WTC11 (cell line): ENCODE measurements around the gene F2R. TPM values are rescaled to one million over a fixed set of nuclear protein-coding genes. Genes with fewer than 3 reads are reported as not detected.

ENCODE experiments used
- ATAC-seq: fragments of 200-7000 bp; cut with Tn5 transposase; 2 replicates; pipeline ENCODE4 v1.10.0; 2021; ENCODE audit warnings: mild to moderate bottlenecking, moderate library complexity
- CTCF ChIA-PET: fragments of 300-600 bp; sonication (Branson Sonifier 250); formaldehyde crosslinking; loops from one replicate; lab custom pipeline; 2021; ENCODE audit warnings: antibody characterized with exemption; lab: Charles Lee
- POLR2A ChIA-PET: fragments of 350-600 bp; sonication (Branson Sonifier 250); formaldehyde crosslinking; loops from one replicate; lab custom pipeline; 2021; ENCODE audit warnings: antibody characterized with exemption; lab: Charles Lee
- DNase-seq: peaks from one replicate; pipeline ENCODE4 v3.0.0; 2021; ENCODE audit warnings: low spot score
- H3K27ac Mint-ChIP-seq: 2 replicates; pipeline ENCODE4 v1.8.0; 2021; ENCODE audit warnings: mixed read lengths
- H3K27me3 Mint-ChIP-seq: 2 replicates; pipeline ENCODE4 v1.8.0; 2021; ENCODE audit warnings: low read depth, mild to moderate bottlenecking, moderate library complexity, mixed read lengths
- H3K36me3 Mint-ChIP-seq: 2 replicates; pipeline ENCODE4 v1.8.0; 2021; ENCODE audit warnings: mixed read lengths
- H3K4me1 Mint-ChIP-seq: 2 replicates; pipeline ENCODE4 v1.8.0; 2022; ENCODE audit warnings: mixed read lengths
- H3K4me3 Mint-ChIP-seq: 2 replicates; pipeline ENCODE4 v1.8.0; 2021; ENCODE audit warnings: mild to moderate bottlenecking, moderate library complexity, mixed read lengths
- H3K9me3 Mint-ChIP-seq: 2 replicates; pipeline ENCODE4 v1.8.0; 2021; ENCODE audit warnings: mixed read lengths
- ATF2 ChIP-seq: sonication (generic); formaldehyde crosslinking; IDR thresholded peaks from 2 replicates; pipeline ENCODE4 v1.8.1; 2022; ENCODE audit warnings: low read depth, missing genetic modification reagents, borderline replicate concordance
- HMGA2 ChIP-seq: fragments of 250-450 bp; sonication (Bioruptor Pico); IDR thresholded peaks from 2 replicates; pipeline ENCODE4 v1.4.0; 2021; ENCODE audit warnings: mild to moderate bottlenecking, moderate library complexity
- KAT7 ChIP-seq: sonication (generic); formaldehyde crosslinking; IDR thresholded peaks from 2 replicates; pipeline ENCODE4 v1.8.1; 2023; ENCODE audit warnings: missing genetic modification reagents, mild to moderate bottlenecking, borderline replicate concordance
- MXD4 ChIP-seq: fragments of 250-450 bp; sonication (Bioruptor Pico); IDR thresholded peaks from 2 replicates; pipeline ENCODE4 v1.8.0; 2021; ENCODE audit warnings: mild to moderate bottlenecking, moderate library complexity, borderline replicate concordance
- NFYB ChIP-seq: sonication (generic); formaldehyde crosslinking; conservative IDR thresholded peaks from 2 replicates; pipeline ENCODE4 v1.8.0; 2022; ENCODE audit warnings: low read depth, missing genetic modification reagents
- NR1H2 ChIP-seq: sonication (generic); formaldehyde crosslinking; IDR thresholded peaks from 2 replicates; pipeline ENCODE4 v1.9.0; 2021; ENCODE audit warnings: mild to moderate bottlenecking, moderate library complexity, missing genetic modification reagents
- TCF7 ChIP-seq: sonication (generic); formaldehyde crosslinking; IDR thresholded peaks from 2 replicates; pipeline ENCODE4 v1.8.0; 2022; ENCODE audit warnings: mild to moderate bottlenecking, low read depth, missing genetic modification reagents, moderate library complexity
- ZNF138 ChIP-seq: sonication (generic); formaldehyde crosslinking; conservative IDR thresholded peaks from 2 replicates; pipeline ENCODE4 v1.8.1; 2022; ENCODE audit warnings: mild to moderate bottlenecking, moderate library complexity, missing genetic modification reagents
- ZNF416 ChIP-seq: fragments of 250-450 bp; sonication (Bioruptor Pico); IDR thresholded peaks from 2 replicates; pipeline ENCODE4 v1.9.0; 2021; ENCODE audit warnings: mild to moderate bottlenecking, inconsistent platforms
- ZNF425 ChIP-seq: fragments of 250-450 bp; sonication (Bioruptor Pico); conservative IDR thresholded peaks from 2 replicates; pipeline ENCODE4 v1.9.0; 2021; ENCODE audit warnings: mild to moderate bottlenecking
- total RNA-seq: library from RNA; stranded (reverse); gene quantifications from 3 replicates; pipeline ENCODE4 v1.2.3, GENCODE V29; 2021
- TF ChIP-seq, protein P1 (sequence below): sonication (generic); formaldehyde crosslinking; conservative IDR thresholded peaks from 2 replicates; pipeline ENCODE4 v1.8.1; 2023; ENCODE audit warnings: mild to moderate bottlenecking, low read depth, missing genetic modification reagents, moderate library complexity
- TF ChIP-seq, protein P2 (sequence below): fragments of 250-450 bp; sonication (Bioruptor Pico); IDR thresholded peaks from 2 replicates; pipeline ENCODE4 v1.9.0; 2021; ENCODE audit warnings: moderate library complexity, mild to moderate bottlenecking, inconsistent platforms, borderline replicate concordance
- TF ChIP-seq, protein P3 (sequence below): sonication (generic); formaldehyde crosslinking; IDR thresholded peaks from 2 replicates; pipeline ENCODE4 v1.8.0; 2022; ENCODE audit warnings: mild to moderate bottlenecking, missing genetic modification reagents
- TF ChIP-seq, protein P4 (sequence below): sonication (generic); formaldehyde crosslinking; IDR thresholded peaks from 2 replicates; pipeline ENCODE4 v1.8.1; 2023; ENCODE audit warnings: mild to moderate bottlenecking, missing genetic modification reagents
- TF ChIP-seq, protein P5 (sequence below): fragments of 250-450 bp; sonication (Bioruptor Pico); IDR thresholded peaks from 2 replicates; pipeline ENCODE4 v1.9.0; 2021; ENCODE audit warnings: mild to moderate bottlenecking, borderline replicate concordance
- TF ChIP-seq, protein P6 (sequence below): sonication (generic); formaldehyde crosslinking; IDR thresholded peaks from 2 replicates; pipeline ENCODE4 v1.8.1; 2022; ENCODE audit warnings: mild to moderate bottlenecking, missing genetic modification reagents, moderate library complexity, borderline replicate concordance
- TF ChIP-seq, protein P7 (sequence below): sonication (generic); formaldehyde crosslinking; IDR thresholded peaks from 2 replicates; pipeline ENCODE4 v1.8.1; 2023; ENCODE audit warnings: mild to moderate bottlenecking, moderate library complexity, missing genetic modification reagents
- TF ChIP-seq, protein P8 (sequence below): fragments of 250-450 bp; sonication (Bioruptor Pico); IDR thresholded peaks from 2 replicates; pipeline ENCODE4 v1.8.0; 2021; ENCODE audit warnings: mild to moderate bottlenecking

F2R gene
- total RNA-seq, 1 experiment from 2014 or later = 18.4 TPM

DNA sequence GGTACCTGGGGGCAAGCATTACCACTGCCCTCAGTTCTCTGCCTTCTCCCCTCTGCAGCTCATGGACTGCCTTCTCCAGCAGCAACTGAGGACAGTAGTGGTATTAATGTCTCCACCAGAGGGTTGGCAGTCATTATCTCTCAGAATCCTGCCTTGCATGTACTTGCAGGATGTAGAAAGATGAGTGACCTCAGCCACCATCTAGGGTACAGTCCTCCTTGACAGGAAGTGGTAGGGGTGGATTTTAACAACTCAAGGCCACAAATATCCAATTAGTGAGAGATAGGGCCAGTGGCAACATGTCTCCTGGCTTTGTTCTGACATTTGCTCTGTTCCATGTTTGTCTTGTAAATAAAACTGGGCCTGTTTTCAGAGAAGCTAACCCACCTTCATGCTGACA is 47.2 kb downstream of the F2R start:
- ATAC-seq (no peak), DNase-seq (no peak)
- ChIA-PET POLR2A (no interaction called here), CTCF (interaction anchor here (3.2 kb wide), 1 partner anchor 11 kb away, joined by 17 read pairs; no protein-coding TSS in a partner anchor)
- Mint-ChIP-seq H3K4me1 (peaks cover 8% of the 10 kb centered on the region; the same call in 1 of the 2 replicates), H3K4me3 (no peak overlapping the region), H3K9me3 (peaks cover 7% of the 10 kb centered on the region; the same call in 1 of the 2 replicates), H3K36me3 (no peaks in the 10 kb centered on the region), H3K27ac (no peak overlapping the region), H3K27me3 (no peaks in the 10 kb centered on the region)
- TF ChIP-seq, protein P1, sequence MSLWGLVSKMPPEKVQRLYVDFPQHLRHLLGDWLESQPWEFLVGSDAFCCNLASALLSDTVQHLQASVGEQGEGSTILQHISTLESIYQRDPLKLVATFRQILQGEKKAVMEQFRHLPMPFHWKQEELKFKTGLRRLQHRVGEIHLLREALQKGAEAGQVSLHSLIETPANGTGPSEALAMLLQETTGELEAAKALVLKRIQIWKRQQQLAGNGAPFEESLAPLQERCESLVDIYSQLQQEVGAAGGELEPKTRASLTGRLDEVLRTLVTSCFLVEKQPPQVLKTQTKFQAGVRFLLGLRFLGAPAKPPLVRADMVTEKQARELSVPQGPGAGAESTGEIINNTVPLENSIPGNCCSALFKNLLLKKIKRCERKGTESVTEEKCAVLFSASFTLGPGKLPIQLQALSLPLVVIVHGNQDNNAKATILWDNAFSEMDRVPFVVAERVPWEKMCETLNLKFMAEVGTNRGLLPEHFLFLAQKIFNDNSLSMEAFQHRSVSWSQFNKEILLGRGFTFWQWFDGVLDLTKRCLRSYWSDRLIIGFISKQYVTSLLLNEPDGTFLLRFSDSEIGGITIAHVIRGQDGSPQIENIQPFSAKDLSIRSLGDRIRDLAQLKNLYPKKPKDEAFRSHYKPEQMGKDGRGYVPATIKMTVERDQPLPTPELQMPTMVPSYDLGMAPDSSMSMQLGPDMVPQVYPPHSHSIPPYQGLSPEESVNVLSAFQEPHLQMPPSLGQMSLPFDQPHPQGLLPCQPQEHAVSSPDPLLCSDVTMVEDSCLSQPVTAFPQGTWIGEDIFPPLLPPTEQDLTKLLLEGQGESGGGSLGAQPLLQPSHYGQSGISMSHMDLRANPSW (CRISPR knock-in tag) = no peak
- TF ChIP-seq TCF7 (CRISPR knock-in tag) = no peak
- TF ChIP-seq, protein P2, sequence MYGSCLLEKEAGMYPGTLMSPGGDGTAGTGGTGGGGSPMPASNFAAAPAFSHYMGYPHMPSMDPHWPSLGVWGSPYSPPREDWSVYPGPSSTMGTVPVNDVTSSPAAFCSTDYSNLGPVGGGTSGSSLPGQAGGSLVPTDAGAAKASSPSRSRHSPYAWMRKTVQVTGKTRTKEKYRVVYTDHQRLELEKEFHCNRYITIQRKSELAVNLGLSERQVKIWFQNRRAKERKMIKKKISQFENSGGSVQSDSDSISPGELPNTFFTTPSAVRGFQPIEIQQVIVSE = no peak
- TF ChIP-seq KAT7 (CRISPR knock-in tag) = no peak
- TF ChIP-seq NFYB = no peak
- TF ChIP-seq ZNF416 (CRISPR knock-in tag) = no peak
- TF ChIP-seq, protein P3, sequence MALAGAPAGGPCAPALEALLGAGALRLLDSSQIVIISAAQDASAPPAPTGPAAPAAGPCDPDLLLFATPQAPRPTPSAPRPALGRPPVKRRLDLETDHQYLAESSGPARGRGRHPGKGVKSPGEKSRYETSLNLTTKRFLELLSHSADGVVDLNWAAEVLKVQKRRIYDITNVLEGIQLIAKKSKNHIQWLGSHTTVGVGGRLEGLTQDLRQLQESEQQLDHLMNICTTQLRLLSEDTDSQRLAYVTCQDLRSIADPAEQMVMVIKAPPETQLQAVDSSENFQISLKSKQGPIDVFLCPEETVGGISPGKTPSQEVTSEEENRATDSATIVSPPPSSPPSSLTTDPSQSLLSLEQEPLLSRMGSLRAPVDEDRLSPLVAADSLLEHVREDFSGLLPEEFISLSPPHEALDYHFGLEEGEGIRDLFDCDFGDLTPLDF = no peak
- no peak for TF ChIP-seq ZNF138 (CRISPR knock-in tag)
- no peak for TF ChIP-seq ATF2 (CRISPR knock-in tag)
- TF ChIP-seq HMGA2 (CRISPR knock-in tag) = no peak
- TF ChIP-seq, protein P4, sequence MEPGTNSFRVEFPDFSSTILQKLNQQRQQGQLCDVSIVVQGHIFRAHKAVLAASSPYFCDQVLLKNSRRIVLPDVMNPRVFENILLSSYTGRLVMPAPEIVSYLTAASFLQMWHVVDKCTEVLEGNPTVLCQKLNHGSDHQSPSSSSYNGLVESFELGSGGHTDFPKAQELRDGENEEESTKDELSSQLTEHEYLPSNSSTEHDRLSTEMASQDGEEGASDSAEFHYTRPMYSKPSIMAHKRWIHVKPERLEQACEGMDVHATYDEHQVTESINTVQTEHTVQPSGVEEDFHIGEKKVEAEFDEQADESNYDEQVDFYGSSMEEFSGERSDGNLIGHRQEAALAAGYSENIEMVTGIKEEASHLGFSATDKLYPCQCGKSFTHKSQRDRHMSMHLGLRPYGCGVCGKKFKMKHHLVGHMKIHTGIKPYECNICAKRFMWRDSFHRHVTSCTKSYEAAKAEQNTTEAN (CRISPR knock-in tag) = no peak
- TF ChIP-seq, protein P5, sequence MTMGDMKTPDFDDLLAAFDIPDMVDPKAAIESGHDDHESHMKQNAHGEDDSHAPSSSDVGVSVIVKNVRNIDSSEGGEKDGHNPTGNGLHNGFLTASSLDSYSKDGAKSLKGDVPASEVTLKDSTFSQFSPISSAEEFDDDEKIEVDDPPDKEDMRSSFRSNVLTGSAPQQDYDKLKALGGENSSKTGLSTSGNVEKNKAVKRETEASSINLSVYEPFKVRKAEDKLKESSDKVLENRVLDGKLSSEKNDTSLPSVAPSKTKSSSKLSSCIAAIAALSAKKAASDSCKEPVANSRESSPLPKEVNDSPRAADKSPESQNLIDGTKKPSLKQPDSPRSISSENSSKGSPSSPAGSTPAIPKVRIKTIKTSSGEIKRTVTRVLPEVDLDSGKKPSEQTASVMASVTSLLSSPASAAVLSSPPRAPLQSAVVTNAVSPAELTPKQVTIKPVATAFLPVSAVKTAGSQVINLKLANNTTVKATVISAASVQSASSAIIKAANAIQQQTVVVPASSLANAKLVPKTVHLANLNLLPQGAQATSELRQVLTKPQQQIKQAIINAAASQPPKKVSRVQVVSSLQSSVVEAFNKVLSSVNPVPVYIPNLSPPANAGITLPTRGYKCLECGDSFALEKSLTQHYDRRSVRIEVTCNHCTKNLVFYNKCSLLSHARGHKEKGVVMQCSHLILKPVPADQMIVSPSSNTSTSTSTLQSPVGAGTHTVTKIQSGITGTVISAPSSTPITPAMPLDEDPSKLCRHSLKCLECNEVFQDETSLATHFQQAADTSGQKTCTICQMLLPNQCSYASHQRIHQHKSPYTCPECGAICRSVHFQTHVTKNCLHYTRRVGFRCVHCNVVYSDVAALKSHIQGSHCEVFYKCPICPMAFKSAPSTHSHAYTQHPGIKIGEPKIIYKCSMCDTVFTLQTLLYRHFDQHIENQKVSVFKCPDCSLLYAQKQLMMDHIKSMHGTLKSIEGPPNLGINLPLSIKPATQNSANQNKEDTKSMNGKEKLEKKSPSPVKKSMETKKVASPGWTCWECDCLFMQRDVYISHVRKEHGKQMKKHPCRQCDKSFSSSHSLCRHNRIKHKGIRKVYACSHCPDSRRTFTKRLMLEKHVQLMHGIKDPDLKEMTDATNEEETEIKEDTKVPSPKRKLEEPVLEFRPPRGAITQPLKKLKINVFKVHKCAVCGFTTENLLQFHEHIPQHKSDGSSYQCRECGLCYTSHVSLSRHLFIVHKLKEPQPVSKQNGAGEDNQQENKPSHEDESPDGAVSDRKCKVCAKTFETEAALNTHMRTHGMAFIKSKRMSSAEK (CRISPR knock-in tag) = no peak
- no peak for TF ChIP-seq ZNF425
- TF ChIP-seq, protein P6, sequence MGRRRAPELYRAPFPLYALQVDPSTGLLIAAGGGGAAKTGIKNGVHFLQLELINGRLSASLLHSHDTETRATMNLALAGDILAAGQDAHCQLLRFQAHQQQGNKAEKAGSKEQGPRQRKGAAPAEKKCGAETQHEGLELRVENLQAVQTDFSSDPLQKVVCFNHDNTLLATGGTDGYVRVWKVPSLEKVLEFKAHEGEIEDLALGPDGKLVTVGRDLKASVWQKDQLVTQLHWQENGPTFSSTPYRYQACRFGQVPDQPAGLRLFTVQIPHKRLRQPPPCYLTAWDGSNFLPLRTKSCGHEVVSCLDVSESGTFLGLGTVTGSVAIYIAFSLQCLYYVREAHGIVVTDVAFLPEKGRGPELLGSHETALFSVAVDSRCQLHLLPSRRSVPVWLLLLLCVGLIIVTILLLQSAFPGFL (CRISPR knock-in tag) = no peak
- TF ChIP-seq, protein P7, sequence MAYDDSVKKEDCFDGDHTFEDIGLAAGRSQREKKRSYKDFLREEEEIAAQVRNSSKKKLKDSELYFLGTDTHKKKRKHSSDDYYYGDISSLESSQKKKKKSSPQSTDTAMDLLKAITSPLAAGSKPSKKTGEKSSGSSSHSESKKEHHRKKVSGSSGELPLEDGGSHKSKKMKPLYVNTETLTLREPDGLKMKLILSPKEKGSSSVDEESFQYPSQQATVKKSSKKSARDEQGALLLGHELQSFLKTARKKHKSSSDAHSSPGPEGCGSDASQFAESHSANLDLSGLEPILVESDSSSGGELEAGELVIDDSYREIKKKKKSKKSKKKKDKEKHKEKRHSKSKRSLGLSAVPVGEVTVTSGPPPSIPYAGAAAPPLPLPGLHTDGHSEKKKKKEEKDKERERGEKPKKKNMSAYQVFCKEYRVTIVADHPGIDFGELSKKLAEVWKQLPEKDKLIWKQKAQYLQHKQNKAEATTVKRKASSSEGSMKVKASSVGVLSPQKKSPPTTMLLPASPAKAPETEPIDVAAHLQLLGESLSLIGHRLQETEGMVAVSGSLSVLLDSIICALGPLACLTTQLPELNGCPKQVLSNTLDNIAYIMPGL (CRISPR knock-in tag) = no peak
- no peak for TF ChIP-seq MXD4 (CRISPR knock-in tag)
- TF ChIP-seq NR1H2 (CRISPR knock-in tag) = no peak
- TF ChIP-seq, protein P8, sequence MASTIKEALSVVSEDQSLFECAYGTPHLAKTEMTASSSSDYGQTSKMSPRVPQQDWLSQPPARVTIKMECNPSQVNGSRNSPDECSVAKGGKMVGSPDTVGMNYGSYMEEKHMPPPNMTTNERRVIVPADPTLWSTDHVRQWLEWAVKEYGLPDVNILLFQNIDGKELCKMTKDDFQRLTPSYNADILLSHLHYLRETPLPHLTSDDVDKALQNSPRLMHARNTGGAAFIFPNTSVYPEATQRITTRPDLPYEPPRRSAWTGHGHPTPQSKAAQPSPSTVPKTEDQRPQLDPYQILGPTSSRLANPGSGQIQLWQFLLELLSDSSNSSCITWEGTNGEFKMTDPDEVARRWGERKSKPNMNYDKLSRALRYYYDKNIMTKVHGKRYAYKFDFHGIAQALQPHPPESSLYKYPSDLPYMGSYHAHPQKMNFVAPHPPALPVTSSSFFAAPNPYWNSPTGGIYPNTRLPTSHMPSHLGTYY = no peak
